HT1080 (cell line): ENCODE data around the gene SEMA3F. TPM values are rescaled to one million over a fixed set of nuclear protein-coding genes. Genes with fewer than 3 reads are reported as not detected.

ENCODE experiments used
- DNase-seq: peaks from one replicate; pipeline ENCODE4 v3.0.0-alpha.2; 2015; ENCODE audit warnings: low read depth
- total RNA-seq: library from RNA; depleted of rRNA; stranded (reverse); fragments of >200 nt; shearing (Covaris generic); gene quantifications from 2 replicates; pipeline ENCODE4 v1.2.3, GENCODE V29; 2014

Gene SEMA3F
- total RNA-seq, 1 experiment from 2014 or later, result 48.6 TPM

DNA sequence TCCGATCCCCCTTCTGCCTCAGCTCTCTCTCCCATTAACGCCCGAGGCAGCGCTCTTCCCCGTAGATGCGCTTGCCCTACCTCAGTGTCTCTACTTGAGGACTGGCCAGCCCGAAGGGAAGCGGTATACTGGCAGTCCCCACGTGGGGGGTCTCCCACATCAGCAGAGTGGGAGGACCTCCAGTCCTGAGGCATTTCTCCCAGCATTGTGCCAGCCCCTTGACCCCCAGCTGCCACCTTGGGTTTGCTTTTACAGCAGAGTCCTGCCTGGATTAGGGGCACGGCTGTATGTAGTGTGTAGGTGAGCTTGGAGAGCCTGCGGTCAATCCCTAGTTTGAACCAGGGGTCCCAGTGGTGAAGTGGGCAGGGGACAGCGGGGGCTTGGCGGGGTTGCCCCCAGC is 767 bp downstream of the SEMA3F start:
- DNase-seq, result no peak

DNA sequence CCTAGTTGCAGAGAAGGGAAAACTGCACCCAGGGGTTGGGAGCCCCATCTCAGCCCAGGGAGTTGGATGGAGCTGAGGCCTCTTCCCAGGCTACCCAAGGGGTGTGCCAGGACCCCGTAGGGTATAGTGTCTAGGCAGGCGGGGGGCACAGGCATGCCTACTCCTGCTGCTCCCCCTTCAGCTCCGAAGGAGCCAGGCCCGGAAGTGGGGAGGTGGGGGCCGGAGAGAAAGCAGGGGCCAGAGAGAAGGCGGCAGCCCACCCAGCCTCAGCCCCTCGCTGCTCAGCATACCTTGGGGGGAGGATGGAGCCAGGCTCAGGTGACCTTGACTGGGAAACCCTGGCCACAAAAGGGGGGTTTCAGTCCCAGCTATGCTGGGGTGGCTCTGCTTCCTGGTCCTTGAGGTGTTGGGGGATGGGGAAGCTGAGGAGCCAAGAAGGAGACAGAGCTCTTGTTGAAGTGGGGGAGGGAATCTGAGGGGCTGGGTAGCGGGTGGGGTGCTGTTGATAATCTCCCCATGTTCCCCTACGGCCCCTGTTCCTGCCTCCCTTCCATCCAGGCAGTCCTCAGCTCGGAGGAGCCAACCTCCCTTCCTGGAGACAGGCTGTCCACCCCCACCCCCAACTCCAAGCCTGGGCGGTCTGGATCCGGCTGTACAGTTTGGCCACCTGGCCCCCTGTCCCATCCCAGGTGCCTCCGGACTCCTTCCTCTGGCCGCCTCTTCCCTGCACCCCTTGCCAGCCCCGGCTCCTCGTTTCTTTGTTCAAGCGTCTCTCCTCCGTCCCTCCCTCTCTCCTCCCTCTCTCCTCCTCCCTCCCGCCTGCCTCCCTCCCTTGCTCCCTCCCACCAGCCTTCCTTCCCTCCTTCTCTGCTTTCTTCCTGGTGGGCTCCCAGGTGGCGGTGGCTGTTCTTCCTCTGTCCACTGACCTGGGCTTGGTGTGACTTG is 1.7 kb downstream of the SEMA3F start:
- DNase-seq, result peak; percentile 40

DNA sequence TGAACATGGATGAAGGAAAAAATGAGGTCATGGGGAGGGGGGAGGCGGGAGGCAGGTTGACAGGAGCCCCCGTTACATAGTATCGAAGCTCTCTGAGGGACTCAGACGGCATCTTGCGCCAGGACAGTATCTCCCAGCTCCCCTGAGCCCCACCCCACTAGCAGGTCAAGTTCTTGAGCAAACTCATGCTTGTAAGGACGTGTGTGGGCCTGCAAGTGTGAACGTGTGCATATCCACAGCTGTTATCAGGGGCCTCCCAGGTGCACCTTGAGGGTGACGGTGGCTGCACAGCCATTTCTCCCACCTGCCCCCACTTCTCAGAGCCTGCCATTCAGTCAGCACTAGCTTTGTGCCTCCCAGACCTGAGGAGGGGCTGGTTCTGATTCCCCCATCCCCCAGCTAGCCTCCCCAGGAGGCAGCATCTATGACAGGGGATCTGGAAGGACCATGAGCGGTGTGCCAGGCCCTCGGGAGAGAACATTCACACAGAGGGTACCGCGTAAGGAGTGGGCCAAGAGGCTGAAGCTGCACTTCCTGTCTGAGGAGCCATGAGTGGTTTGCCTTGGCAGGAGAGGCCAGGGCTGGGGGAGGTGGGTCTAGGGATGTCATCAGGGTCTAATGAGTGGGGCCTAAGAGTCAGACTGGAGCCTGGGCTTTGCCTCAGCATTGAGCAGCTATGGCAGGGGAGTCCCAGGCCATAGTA is 2.9 kb downstream of the SEMA3F start:
- DNase-seq, result peak; percentile 57

DNA sequence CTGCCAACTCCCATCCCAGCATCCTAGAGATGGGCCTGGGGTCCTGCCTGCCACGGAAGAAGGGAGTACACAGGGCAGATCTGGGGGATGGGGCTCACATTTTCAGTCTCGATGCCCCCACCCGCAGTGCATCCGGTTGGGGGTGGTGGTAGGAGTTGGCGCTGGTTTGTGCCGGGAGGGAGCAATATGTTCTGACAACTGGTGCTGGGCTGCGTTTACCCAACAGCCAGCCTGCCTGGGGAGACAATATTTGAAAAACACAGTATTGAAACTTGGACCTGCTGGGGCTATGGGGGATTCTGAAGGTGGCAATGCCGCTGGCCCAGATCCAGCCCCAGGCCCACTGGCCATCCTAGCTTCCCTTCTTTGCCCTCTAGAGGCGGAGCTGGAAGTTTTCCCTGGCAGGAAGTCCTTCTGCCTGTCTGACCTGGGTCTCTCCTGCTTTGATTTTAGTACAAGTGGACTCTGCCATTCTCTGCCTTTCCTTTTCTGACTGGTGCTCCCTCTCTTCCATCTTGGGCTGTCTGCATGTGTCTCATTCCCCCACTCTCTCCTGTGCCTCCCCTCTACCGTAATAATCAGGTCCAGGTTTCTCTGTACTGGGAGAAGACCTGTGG is 3.5 kb downstream of the SEMA3F start:
- DNase-seq, result no peak

DNA sequence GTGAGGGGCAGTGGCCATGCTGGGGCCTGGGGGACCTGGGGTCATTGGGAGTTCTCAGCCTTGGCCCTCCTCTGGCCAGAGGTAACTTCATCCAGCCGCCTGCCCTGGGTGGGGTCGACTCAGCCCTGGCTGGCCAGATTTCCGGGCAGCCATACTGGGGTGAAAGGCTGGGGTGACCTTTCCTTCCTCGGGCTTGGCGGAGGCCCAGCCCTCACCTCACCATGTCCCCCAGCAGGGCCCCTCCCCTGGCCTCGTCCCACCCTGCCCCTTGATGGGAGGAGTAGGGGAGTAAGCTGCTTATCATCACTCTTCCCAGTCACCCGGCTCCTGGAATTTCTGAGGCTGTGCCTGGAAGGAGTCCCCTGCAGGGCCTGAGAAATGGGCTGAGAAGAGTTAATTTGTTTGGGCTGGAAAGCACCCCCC is 5.4 kb downstream of the SEMA3F start:
- no peak for DNase-seq

DNA sequence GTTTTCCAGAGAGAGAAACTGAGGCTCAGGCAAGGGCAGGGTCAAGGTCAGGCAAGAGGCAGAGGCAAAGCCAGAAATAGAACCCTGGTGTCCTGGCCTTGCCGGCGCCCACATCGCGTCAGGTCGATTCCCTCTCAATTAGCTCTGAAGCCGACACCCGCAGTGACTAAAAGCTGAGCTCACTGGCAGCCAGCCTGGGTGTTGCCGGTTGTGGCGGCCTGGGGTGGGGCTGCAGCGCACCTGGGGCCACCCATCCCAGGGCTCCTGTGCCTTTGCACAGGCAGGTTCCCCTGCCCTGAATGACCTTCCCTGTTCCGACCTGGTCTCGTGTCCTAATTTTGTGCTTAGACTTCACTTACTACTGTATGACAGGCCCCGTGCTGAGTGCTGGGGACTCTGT is 6.2 kb downstream of the SEMA3F start:
- no peak for DNase-seq

DNA sequence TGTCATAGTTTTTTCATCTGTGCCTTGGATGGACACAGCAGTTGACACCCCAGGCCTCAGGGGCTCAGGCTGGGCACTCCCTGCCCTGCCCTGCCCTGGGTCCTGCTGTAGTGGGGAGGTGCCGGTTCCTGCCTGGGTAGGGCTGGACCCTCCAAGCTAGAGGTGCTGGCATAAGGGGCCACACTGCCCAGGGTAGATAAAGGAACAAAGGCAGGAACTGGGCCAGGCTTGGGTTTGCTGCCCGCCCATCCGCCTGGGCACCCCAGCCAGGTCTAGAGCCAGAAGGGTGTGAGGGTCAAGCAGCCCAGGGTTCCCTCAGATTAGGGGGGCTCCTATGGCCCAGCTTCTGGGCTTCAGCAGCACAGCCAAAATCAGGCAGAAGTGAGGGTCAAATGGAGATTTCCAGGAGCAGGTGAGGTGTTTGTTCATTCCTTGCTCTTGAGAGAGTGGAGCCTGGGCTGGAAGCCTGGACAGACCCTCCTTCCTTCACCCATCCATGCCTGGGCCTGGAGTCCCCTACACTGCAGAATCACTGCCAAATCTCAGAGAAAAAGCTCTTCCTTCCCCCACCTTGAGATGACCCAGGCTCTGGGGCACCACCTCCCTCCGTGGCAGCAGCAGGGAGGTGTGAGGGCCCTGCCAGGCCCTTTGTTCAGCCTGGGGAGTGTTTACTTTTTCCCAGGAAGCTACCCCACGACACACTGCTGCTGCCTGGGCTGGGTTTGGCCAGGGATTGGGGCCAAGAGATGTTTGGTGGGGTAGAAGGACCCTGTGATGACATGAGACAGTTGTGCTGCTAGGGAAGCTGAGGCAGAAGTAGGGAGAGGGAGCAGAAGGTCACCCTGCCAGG is 7.1 kb downstream of the SEMA3F start:
- no peak for DNase-seq

DNA sequence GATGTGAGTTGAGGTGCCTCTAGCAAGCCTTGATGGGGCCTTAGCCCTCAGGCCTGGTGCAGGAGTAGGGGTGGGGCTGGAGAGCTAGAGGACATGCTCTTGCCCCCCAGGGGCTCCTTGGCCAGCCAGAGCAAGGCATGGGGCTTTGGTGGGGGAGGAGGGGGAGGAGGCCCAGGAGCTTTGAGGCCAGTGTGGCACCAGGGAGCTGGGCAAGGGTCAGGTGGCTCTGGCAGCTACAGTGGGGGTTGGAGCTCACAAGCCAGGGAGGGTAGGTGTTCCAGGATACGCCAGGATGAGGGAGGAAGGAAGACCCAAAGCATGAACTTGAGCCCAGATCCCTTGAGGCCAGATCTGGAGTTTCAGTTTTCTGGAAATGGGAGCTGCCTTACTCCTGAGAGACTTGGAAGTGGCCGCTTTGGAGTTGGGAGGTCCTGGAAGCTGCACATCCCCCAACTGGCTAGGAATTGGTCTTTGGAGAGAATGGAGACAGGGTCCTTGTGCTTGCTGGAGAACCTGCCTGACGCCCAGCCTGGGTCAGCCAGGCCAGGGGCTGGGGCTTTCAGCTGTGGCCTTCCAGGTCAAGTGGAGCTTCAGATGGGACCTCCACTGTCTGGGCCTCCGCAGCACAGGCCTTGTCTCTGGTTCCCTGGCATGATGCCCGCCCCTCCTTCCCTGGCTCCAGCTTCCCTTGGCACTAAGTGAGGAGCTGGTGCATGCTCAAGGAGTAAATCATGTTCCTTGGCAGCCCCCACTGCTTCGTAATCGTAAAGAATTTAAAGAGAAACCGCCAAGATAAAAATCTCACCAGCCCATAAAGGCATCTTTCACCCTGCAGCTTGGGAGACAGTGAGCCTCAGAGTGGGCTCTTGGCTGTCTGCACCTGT is 8.7 kb downstream of the SEMA3F start:
- DNase-seq, result peak; percentile 90

DNA sequence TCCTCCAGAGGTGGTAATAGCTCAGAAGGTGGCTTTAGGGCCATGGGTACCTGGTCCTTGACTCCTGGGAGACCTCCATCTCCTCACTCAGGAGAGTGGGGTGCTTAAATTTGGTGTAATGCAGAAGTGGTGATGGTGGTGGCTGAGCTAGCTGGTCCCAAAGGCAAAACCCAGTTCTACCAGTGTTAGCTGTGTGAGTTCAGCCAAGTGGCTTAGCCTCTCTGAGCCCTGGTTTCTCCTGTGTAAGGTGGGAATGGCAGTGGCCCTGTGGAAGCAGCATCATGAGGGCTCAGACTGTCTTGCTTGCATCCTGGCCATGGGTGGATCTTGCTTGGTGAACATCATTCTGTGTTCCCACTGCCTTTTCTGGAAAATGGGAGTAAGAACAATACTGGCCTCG is 9.4 kb downstream of the SEMA3F start:
- DNase-seq, result no peak

DNA sequence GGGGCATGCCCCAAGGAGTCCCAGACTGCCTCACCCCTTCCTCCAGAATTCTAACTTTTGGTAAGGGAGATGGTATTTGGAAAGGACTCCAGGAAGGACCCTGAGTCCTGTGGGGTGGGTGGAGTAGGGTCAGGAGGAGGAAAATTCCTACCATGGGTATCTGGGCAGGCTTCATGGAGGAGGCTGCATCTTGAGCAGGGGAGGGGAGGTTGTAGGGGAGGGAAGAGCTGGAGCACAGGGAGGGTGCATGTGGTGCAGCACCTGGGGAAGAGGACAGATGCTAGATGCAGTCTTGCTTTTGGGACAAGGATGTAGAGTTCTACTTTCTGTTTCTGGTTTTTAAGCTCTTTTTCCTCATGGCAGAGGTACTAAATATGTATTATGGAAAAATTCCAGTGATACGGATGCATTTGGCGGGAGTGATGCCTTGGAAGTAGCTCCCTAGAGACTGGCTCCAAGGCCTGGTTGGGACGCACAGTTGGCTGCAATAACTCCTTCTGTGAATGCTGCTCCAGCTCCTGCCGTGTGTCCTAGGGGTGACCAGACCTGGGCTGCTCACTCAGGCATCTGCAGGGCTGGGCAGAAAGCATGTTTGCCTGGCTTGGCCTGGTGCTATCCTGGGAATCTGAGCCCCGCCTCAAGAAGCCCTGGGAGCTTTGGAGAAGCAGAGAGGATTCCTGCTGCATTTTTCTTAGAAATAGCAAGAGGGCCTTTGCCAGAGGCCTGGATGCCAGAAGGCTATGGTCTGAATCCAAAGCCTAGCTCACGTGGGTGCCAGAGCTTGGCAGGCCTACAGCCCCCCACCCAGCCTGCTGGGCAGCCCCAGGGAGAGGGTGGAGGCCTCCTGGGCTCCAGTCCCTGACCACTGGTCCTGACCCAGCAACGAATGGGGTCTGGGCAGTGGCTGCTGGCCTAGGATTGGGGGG is 10.1 kb downstream of the SEMA3F start:
- DNase-seq, result no peak

DNA sequence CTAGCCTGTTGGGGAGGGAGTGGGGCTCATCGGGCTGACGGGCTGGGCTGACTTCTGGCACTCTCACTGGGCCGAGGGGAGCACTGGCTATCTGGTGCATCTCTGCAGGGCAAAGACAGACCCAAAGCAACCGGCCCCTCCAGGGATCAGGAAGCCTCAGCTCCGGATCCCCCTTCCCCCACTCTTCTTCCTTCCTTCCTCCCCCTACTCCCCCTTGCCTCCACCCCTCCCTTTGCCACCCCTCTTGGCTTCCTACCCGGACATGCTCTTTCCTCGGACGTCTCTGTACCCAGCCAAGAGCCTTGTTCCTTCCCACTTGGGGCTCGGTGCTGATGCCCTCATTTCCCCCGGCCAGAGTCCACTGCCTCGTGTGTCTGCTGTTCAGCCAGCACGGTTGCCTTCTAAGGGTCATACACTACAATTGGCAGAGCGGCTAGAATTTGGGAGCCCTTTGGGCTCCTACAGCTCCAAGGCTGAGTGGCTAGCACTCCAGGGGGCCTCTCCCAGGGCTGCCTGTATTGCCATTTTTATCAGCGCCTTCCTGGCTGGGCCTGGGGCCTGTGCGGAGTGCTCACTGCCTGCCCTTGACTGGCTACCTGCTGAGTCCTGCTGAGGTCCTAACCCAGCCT is 10.9 kb downstream of the SEMA3F start:
- no peak for DNase-seq

DNA sequence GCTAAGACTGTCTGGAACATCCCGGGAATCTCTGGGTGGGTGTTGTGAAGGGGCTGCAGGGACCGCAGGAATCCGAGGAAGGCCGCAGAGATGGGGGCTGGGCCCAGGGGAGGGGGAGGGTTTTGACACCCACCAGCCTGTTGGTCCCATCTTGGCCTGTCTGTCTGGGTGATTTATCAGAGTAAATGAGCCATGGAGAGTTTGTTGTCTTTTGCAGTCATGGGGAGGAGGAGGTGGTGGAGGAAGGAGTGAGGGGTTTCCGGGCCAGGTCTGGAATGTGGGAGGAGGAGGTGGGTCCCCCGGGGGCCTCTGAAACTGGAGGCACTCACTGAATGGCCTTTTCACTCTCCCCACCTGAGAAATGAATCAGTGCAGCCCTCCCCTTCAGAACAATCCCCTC is 11.5 kb downstream of the SEMA3F start:
- peak; percentile 36 for DNase-seq

DNA sequence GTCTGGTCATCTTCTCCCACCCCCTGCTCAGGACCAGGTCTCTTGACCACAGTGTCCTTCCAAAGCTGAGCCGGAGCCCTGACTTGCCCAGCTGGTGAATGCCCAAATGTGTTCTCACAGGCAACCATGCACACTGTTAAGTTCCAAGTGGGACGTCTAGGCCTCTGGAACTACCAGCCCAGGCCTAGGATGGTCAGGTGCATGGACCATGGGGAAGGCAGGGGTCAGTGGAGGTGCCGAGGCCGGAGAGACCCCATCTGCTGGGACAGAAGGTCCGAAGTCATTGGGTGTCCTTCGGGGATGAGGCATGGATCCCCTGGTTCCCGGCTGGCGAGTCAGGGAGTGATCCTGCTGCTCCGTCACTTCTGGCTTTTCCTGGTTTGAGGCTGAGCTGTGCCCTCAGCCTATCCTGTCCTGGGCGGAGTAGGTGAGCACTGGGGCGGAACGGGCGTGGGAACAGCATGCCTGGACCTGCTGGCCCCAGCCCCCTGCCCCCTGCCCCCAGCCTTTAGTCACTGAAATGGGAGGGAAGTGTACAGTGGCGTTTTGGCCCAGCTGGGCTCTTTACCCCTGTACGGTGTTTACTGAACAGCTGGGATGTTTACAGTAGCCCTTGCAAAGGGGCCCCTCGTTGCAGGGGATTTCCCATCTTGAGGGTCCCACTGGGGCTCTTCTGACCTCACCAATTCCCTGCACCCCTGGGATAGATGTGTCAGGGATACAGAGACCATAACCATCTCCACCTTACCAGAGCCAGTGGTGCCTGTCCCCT is 12.1 kb downstream of the SEMA3F start:
- peak; percentile 50 for DNase-seq

DNA sequence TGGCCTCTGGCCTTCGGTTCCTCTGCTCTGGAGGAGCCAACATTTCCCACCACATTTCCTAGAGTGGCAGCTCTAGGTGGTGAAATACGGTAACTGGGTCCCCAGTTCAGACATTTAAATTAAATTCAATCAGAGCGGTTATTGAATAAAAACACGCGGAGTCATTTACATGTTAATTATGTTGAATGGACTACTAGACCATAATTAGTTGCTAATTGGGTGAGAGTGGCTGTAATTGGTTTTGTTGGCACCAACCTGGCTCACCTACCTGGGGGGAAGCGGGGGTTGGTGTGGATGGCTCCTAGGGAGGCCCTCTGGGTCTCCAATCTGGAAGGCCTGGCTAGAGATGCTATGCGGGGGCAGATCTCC is 12.7 kb downstream of the SEMA3F start:
- DNase-seq, result no peak

DNA sequence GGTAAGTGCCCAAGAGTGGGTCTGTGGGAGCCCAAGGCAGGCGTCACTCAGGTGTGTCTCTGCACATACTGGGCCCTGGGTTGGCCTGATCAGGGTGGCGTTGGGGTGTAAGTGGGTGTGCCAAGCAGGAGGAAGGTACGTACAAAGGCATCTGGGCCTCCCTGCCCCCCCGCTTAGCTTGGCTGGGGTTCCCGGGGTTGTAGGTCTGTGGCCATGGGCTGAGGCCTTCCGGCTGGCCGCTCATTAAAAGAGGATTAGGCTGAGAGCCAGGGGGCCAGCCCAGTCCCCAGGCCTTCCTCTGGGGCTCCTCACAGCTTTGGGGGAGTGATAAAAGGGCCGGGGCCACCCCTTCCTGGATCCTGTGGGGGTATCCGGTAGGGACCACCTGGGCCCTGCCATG is 13.3 kb downstream of the SEMA3F start:
- no peak for DNase-seq

DNA sequence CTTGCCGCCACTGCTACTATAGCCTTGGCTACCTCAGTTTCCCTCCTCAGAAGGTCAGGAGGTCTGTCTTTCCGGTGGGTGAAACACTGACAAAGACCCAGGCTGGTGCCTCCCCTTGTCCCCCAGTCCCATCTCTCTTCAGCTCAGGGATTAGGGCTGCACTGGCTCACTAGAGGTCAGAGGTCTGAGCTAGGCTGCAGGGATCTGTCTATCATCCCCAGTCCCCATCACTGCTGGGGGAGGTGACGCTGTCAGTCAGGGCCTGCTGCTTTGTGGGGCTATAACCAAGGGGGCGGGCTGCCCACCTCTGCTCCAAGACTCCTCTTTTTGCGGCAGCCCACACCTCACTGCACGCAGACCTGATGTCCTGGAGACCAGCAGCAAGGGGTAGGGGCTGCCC is 13.7 kb downstream of the SEMA3F start:
- DNase-seq, result no peak

DNA sequence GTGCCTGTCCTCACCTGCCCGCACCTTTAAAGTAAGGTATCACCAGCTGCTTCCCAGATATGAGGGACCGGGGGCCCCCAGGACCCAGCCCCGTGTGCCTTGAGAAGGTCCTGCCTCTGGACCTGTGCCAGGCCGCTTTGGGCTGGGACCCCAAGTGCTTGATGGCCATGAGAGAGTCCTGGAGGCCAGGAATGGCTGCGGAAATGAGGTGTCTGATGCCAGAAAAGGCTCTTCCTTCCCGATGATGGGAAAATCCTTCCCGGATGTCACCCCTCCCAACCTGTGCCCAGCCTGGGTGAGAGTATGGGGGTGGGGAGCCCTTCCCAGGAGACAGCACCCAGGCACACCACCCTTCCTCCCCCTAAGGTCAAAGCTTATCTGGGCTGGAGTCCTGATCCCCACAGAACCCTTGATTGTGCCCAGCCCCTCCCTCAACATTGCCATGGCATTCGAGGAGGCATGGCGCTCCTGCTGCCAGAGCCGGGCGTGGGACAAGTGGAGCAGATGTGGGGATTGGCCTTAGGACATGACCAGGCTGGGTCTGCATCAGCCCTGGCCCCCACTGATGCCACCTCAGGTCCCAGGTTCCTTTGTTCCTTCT is 14.2 kb downstream of the SEMA3F start:
- DNase-seq, result no peak

DNA sequence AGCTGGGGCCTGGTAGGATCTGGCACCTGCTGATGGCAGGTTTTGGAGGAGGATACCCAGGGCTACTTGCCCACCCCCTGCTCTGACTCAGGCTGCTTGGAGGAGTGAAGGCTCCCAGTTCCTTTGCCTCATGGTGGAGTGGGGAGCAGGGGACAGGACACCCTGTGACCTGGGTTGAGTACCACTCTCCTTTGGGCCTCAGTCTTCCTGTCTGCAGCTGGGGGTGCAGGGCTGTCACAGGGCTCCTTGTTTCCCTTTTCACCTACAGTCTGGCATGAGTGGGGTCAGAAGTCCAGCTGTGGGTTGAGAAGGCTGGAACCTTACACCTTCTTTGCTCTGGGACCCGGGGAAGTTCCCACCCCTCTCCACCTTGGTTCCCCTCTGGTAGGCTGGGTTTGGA is 14.7 kb downstream of the SEMA3F start:
- no peak for DNase-seq
